Gastroesophageal sphincter (tissue), 4 donors: ENCODE results near the gene BTBD9. TPM values are rescaled to one million over a fixed set of nuclear protein-coding genes. Genes with fewer than 3 reads are reported as not detected.
"Not testable (repeated sequence)": the region's sequence is repeated elsewhere in the genome, so short reads cannot be mapped to it uniquely, and the experiment has no call there.

Experiments used
- ATAC-seq: fragments of 150-250 bp; one replicate; pipeline ENCODE4 v1.9.1; 2016; ENCODE audit warnings: mild to moderate bottlenecking, moderate library complexity
- H3K27ac ChIP-seq, 4 donors: fragments of 200-600 bp; sonication (generic) in 3 of 4; 1 replicate in 3 of 4; 2 replicates in 1 of 4; pipeline ENCODE4 v1.5.1; 2016 to 2019
- H3K27me3 ChIP-seq: fragments of 200-600 bp; sonication (generic); one replicate; pipeline ENCODE4 v1.5.1; 2019
- H3K36me3 ChIP-seq, 2 donors: fragments of 200-600 bp; sonication (generic); one replicate each; pipeline ENCODE4 v1.5.1; 2019; ENCODE audit warnings: control low read depth in 1 of 2
- H3K4me1 ChIP-seq, 3 donors: fragments of 200-600 bp; sonication (generic); 1 replicate in 2 of 3; 2 replicates in 1 of 3; pipeline ENCODE4 v1.5.1; 2016 to 2019; ENCODE audit warnings: control low read depth in 2 of 3
- H3K4me3 ChIP-seq, 2 donors: fragments of 200-600 bp; sonication (generic); one replicate each; pipeline ENCODE4 v1.5.1; 2019; ENCODE audit warnings: mild to moderate bottlenecking in 1 of 2, moderate library complexity in 1 of 2
- H3K9me3 ChIP-seq, 3 donors: fragments of 200-600 bp; sonication (generic); one replicate each; pipeline ENCODE4 v1.5.1; 2017 to 2019; ENCODE audit warnings: control low read depth in 2 of 3
- EP300 ChIP-seq: sonication (generic); formaldehyde crosslinking; IDR thresholded peaks from one replicate; pipeline ENCODE4 v1.6.1; 2017; ENCODE audit warnings: antibody characterized with exemption, mild to moderate bottlenecking
- POLR2A ChIP-seq, 2 donors: fragments of 450-650 bp; IDR thresholded peaks; one replicate each; pipeline ENCODE4 v1.6.1; 2017; ENCODE audit warnings: antibody characterized with exemption in 2 of 2, mild to moderate bottlenecking in 2 of 2, moderate library complexity in 1 of 2
- POLR2AphosphoS5 ChIP-seq: sonication (generic); formaldehyde crosslinking; IDR thresholded peaks from one replicate; pipeline ENCODE4 v1.6.1; 2017; ENCODE audit warnings: antibody characterized with exemption
- WGBS, 2 donors: methylation state at CpG; one replicate each; pipeline ENCODE4 v1.1.5; 2018; ENCODE audit warnings: low coverage in 1 of 2; 5-methylcytosine and 5-hydroxymethylcytosine counted together
- total RNA-seq, 4 donors: library from RNA; depleted of rRNA; stranded (reverse); fragments of >200 nt; gene quantifications; one replicate each; pipeline ENCODE4 v1.1.0, GENCODE V29; 2016
- TF ChIP-seq, protein P1 (sequence below), 4 experiments: fragments of 200-600 bp in 2 of 4; fragments of 450-650 bp in 2 of 4; sonication (generic) in 1 of 4; IDR thresholded peaks; one replicate each; pipeline ENCODE4 v1.5.1; 2017 to 2019; ENCODE audit warnings: antibody characterized with exemption in 4 of 4, mild to moderate bottlenecking in 2 of 4, moderate library complexity in 2 of 4

BTBD9 gene
- total RNA-seq, 4 donors from 2014 or later, result 11.3 to 18.9 (median 13.8) TPM

DNA sequence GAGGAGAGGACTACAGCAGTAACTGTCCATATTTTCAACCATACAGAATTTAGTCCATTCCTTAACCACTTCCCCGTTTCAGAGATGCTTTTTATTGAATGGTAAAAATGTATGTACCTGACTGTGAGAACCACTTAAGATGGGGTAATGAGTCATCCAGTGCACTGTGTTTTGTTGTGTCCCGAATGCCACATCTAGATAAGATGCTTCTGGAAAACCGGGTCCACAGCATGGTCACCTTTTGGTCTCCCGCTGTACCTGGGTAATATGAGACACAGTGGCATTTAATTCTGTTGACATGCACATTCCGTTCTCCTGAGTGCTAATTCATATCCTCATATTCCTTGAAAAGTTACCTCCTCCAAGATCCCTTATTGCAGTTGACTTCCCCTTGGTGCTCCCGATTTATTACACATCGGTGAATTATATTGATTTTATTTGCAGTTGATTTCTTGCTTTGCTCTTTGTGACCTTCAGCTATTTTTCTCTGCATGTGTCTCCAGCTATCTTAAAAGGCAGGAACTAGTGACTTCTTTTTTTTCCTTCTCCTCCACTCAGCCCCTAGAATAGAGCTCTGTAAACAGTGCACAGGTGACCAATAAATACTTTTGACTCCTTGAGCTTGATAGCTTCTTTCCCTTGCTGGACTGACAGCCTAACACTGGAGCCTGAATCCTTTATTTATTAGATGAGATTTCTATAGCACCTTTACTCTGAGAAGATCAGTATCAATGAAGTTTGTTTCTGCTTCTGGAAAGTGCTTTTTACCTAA lies 505.6 kb downstream of the BTBD9 start:
- H3K9me3 ChIP-seq, result no peaks in the 10 kb centered on the region
- H3K27me3 ChIP-seq, result no peaks in the 10 kb centered on the region
- no peaks in the 10 kb centered on the region for H3K36me3 ChIP-seq
- ATAC-seq, result no peak
- TF ChIP-seq POLR2A (IDR thresholded peaks at IDR 0.05) (no peak), EP300 (no peak), POLR2AphosphoS5 (no peak)
- TF ChIP-seq, protein P1, sequence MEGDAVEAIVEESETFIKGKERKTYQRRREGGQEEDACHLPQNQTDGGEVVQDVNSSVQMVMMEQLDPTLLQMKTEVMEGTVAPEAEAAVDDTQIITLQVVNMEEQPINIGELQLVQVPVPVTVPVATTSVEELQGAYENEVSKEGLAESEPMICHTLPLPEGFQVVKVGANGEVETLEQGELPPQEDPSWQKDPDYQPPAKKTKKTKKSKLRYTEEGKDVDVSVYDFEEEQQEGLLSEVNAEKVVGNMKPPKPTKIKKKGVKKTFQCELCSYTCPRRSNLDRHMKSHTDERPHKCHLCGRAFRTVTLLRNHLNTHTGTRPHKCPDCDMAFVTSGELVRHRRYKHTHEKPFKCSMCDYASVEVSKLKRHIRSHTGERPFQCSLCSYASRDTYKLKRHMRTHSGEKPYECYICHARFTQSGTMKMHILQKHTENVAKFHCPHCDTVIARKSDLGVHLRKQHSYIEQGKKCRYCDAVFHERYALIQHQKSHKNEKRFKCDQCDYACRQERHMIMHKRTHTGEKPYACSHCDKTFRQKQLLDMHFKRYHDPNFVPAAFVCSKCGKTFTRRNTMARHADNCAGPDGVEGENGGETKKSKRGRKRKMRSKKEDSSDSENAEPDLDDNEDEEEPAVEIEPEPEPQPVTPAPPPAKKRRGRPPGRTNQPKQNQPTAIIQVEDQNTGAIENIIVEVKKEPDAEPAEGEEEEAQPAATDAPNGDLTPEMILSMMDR (IDR thresholded peaks at IDR 0.05), result no peak
- no peak overlapping the region for H3K27ac ChIP-seq
- peaks cover 0 to 24% (median 4%) of the 10 kb centered on the region in 3 donors for H3K4me1 ChIP-seq
- WGBS, 2 donors, result 88 to 100% methylated on average over 5 to 7 of the region's 7 CpGs
- H3K4me3 ChIP-seq, result no peak overlapping the region

DNA sequence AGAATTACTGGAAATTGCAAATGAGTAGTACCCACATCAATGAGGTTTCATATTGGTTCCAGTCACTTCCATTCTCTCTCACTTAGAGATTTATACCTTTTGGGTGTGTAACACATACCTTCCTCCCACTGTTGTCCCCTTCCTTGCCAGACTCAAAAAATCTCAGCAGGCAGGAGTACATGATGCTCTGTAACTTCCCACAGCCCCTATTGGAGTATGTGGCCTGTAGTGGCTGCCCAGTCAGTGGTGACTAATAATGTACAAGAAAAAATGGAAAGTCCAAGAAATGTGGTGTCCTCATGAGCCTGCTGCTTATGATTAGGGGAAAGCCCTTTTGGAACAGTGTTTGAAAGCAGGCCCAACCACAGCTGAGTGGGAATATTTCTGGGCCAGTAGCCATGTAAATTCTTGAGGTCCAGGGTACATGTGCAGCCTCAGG lies 508.2 kb downstream of the BTBD9 start:
- Histone ChIP-seq H3K27ac (no peak overlapping the region), H3K4me1 (peaks cover 0 to 24% (median 4%) of the 10 kb centered on the region in 3 donors), H3K9me3 (no peaks in the 10 kb centered on the region), H3K27me3 (no peaks in the 10 kb centered on the region), H3K36me3 (no peaks in the 10 kb centered on the region), H3K4me3 (no peak overlapping the region)
- TF ChIP-seq POLR2A (IDR thresholded peaks at IDR 0.05) (no peak), EP300 (no peak), POLR2AphosphoS5 (peak; percentile 44)
- TF ChIP-seq, protein P1 (IDR thresholded peaks at IDR 0.05), result no peak
- ATAC-seq, result no peak

DNA sequence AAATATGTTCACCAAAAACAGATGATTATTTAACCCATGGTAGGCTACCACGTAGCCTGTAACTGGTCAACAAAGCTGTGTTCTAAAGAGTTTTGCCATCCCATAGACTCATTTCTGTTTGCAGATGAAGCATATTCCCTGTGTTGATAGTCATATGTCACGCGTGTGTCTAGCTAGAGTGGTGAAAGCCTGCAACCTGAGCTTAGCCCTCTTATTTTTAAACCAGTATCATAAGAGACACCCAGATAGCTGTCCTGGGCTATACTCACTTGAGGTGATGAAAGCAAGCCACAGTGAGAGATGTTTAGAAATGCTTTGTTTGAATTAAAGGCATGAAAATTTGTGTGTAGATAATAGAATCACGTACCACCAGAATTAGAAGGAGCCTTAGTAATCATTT lies 512.4 kb downstream of the BTBD9 start:
- Histone ChIP-seq H3K9me3 (no peaks in the 10 kb centered on the region), H3K4me1 (peaks cover 0 to 18% (median 4%) of the 10 kb centered on the region in 3 donors), H3K27me3 (no peaks in the 10 kb centered on the region), H3K27ac (no peak overlapping the region), H3K4me3 (no peak overlapping the region), H3K36me3 (peaks cover 0 to 15% of the 10 kb centered on the region in 2 donors)
- ATAC-seq, result no peak
- 92 to 100% methylated on average over 4 of the region's 4 CpGs for WGBS, 2 donors
- TF ChIP-seq POLR2A (IDR thresholded peaks at IDR 0.05) (no peak), POLR2AphosphoS5 (no peak), EP300 (no peak)
- TF ChIP-seq, protein P1 (IDR thresholded peaks at IDR 0.05), result no peak

DNA sequence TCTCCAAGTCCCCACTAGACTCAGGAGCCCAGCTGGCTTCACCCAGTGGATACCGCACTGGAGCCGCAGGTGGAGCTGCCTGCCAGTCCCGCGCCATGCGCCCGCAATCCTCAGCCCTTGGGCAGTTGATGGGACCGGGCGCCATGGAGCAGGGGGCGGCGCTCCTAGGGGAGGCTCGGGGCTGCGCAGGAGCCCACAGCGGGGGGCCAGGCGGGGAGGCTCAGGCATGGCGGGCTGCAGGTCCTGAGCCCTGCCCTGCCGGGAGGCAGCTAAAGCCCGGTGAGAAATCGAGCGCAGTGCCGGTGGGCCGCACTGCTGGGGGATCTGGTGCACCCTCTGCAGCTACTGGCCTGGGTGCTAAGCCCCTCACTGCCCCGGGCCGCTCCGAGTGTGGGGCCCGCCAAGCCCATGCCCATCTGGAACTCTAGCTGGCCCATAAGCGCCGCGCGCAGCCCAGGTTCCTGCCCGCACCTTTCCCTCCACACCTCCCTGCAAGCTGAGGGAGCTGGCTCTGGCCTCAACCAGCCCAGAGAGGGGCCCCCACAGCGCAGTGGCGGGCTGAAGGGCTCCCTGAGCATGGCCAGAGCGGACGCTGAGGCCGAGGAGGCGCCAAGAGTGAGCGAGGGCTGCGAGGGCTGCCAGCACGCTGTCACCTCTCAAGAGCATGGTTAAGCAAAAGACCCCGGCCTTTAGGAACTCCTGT lies 515.4 kb downstream of the BTBD9 start:
- peaks cover 2 to 29% of the 10 kb centered on the region in 2 donors for H3K36me3 ChIP-seq
- not testable (repeated sequence) for H3K4me3 ChIP-seq, H3K27me3 ChIP-seq, ATAC-seq, H3K27ac ChIP-seq, H3K9me3 ChIP-seq, H3K4me1 ChIP-seq
- 100% methylated on average over 2 of the region's 40 CpGs; no CpG with 5 or more reads in 1 of the 2 donors for WGBS, 2 donors

DNA sequence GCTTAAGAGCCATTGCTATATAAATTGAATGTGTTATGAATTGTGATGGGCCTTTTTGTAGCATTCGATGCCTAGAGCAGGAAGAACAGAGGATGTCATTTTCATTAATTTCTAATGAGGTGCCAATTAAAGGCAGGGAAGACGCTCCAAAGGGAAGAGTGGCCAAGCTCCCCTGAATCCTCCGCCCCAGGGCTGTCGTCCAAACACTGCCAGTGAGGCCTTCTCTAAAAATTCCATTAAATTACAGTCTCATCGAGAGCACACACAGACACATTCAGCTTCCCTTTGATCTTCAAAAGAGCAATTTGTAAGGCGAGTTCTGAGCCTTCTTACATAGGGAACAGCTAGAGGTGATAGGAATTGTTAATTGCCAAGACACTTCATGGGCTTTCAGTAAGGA lies 520.2 kb downstream of the BTBD9 start:
- ATAC-seq, result no peak
- Histone ChIP-seq H3K4me1 (peaks cover 0 to 17% (median 0%) of the 10 kb centered on the region in 3 donors), H3K9me3 (no peaks in the 10 kb centered on the region), H3K27ac (no peak overlapping the region), H3K27me3 (no peaks in the 10 kb centered on the region), H3K36me3 (peaks cover 2 to 49% of the 10 kb centered on the region in 2 donors), H3K4me3 (no peak overlapping the region)
- WGBS, 2 donors, result 49 to 67% methylated on average over 6 of the region's 6 CpGs
- TF ChIP-seq EP300 (no peak), POLR2AphosphoS5 (no peak), POLR2A (IDR thresholded peaks at IDR 0.05) (no peak)
- TF ChIP-seq, protein P1 (IDR thresholded peaks at IDR 0.05), result no peak
